Endothelial cell of hepatic sinusoid (primary cell): ENCODE measurements around the gene SPRR5.

Experiments used
- in situ Hi-C: cut with HindIII; loops from 2 replicates; pipeline ENCODE4 v1.10.0; 2017; ENCODE audit warnings: low sequenced_read_pairs

SPRR5 gene

DNA sequence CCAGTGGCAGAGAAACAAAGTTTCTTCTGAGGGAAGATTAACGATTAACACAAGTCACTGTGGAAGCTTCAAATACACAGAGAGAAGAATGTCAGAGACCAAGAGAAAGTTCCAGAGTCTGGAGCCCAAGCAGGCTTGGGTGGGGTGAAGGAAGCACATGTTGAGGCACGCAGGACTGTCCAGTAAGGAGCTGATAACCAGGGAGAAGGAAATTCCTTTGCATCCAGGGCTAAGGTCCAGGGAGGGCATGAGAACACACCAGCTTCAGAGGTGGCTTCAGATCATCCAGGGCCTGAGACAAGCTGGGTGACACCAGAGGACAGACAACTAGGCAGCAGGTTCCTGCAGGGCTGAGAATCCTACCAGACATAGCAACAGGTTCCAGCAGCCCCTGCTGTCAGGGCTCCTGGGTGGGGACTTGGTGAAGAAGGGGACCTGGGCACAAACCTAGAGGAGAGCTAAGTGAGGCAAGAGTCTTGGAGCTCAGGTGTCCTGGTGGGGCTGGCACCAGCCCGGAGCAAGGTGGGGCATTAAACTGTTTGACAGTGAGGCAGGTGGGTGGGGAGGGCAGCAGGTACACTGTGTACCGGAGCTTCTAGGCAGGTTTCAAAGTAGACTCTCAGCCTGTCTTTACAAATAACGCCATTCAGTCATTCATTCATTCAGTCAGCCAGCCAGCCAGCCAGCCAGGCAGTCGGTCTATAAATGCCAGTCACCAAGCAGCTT, 34.3 kb downstream of the SPRR5 start:
- in situ Hi-C loops, result no loop called here

GRCh38 chr1:152982076-152982475, 35.1 kb downstream of the SPRR5 start:
- in situ Hi-C loops, result no loop called here

GRCh38 chr1:152983234-152983633, 36.2 kb downstream of the SPRR5 start:
- in situ Hi-C loops, result no loop called here

DNA sequence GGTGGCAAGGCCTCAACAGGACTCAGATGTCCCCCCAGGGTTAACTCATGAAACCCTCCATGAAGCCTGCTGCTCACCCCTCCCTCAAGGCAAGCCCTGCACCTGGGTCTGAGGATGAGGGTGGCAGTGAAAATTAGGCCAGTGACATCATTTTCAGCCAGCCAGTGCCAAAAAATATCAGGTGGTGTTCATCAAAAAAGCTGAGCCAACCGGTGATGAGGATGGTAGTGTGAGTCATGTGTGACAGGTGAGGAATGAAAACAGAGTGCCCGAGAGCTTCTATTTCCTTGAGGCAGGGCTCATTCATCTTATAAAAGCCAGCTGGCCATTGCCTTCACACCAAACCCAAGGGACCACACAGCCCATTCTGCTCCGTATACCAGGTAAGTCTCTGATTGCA, 36.7 kb downstream of the SPRR5 start, which contains the start of gene SPRR1A:
Gene SPRR1A (plus strand): TSS at position 339 of the 400 bp plus-strand sequence. CDS start 1,150 bp downstream, outside the sequence.
- in situ Hi-C loops, result no loop called here

GRCh38 chr1:152986578-152986977, 39.6 kb downstream of the SPRR5 start:
- in situ Hi-C loops, result no loop called here

- in situ Hi-C loops, result no loop called here
These were observed 46.2 kb downstream of the SPRR5 start for GRCh38 chr1:152993186-152993585.

GRCh38 chr1:152995842-152996241, 48.8 kb downstream of the SPRR5 start:
- in situ Hi-C loops, result no loop called here

DNA sequence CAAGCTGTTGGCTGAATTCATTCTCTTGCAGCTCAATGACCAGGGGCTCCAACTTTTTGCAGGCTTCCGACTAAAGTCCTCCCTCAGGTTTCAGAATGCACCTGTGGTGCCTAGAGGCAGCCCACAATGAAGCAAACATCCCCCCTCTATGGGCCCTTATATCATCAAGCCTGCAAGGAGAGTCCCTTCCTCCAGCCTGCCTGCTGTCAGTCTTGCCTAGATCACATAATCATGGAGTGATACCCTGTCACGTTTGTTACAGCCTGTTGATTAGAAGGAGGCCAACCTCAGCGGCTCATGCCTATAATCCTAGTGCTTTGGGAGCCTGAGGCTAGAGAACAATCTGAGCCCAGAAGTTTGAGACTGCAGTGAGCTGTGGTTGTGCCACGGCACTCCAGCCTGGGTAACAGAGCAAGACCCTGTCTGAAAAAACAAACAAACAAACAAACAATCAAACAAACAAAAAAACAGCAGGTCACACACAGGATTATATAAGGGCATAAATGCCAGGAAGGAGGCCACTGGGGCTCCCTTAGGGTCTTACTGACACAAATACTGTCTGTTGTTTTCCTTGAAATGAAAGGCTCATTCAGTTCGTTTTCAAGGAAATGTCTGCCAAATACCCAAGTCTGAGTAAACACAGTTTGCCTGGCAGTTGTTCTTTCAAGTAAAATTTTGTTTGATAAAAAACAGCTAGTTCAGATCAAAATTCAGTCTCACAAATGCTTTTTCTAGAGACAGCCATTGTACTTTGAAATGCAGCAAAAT, 49.8 kb downstream of the SPRR5 start:
- in situ Hi-C loops, result no loop called here

DNA sequence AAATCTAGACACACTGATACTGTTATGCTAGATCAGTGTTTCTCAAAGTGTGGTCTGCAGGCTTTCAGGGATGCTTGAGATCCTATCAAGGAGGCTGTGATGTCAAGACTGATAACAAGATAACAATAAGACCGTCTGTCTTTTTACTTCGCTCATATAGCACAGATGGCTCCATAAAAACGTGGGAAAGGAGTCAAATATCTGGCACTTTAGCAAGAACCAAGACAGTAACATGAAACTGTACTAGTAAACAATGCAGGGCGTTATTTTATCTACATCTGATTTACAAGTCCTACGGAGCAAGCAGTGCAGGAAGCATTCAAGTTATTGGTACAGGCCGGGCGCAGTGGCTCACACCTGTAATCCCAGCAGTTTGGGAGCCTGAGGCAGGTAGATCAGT, 50.9 kb downstream of the SPRR5 start:
- in situ Hi-C loops, result no loop called here

GRCh38 chr1:152998476-152998875, 51.5 kb downstream of the SPRR5 start:
- in situ Hi-C loops, result no loop called here
